Common myeloid progenitor, CD34-positive (primary cell): ENCODE results near the gene DENND1A.

Experiments
- CTCF ChIA-PET: fragments of 350-600 bp; sonication (Branson Sonifier 250); formaldehyde crosslinking; loops from one replicate; lab custom pipeline; 2021; ENCODE audit warnings: antibody characterized with exemption; lab: Charles Lee
- POLR2A ChIA-PET: fragments of 350-600 bp; sonication (Branson Sonifier 250); formaldehyde crosslinking; loops from one replicate; lab custom pipeline; 2021; ENCODE audit warnings: antibody characterized with exemption; lab: Charles Lee
- DNase-seq, 3 donors: peaks; one replicate each; pipeline versions ENCODE4 v3.0.0 to v3.0.0-alpha.2; 2013
- H3K27ac ChIP-seq, 2 experiments: 1 replicate in 1 of 2; 2 replicates in 1 of 2; pipeline ENCODE4 v1.7.0; 2013; ENCODE audit warnings: inconsistent platforms in 2 of 2, low read length in 2 of 2, mild to moderate bottlenecking in 2 of 2, low read depth in 1 of 2, moderate library complexity in 1 of 2; ENCODE audit not compliant: severe bottlenecking in 2 of 2, insufficient read depth in 1 of 2, poor library complexity in 1 of 2
- H3K27me3 ChIP-seq, 5 experiments: replicated peaks in 2 of 5; 1 replicate in 3 of 5; 2 replicates in 2 of 5; pipeline versions ENCODE4 v1.6.1 to v1.7.0; 2013; ENCODE audit warnings: low read length in 4 of 5, mild to moderate bottlenecking in 2 of 5, moderate library complexity in 2 of 5, inconsistent platforms in 1 of 5; ENCODE audit not compliant: insufficient read depth in 5 of 5, control insufficient read depth in 4 of 5
- H3K36me3 ChIP-seq, 4 experiments: 1 replicate in 2 of 4; 2 replicates in 2 of 4; pipeline versions ENCODE4 v1.6.1 to v1.7.0; 2013; ENCODE audit warnings: low read length in 3 of 4, control low read depth in 1 of 4, mild to moderate bottlenecking in 1 of 4; ENCODE audit not compliant: control insufficient read depth in 4 of 4, insufficient read depth in 4 of 4
- H3K4me1 ChIP-seq, 4 experiments: 1 replicate in 3 of 4; 2 replicates in 1 of 4; pipeline versions ENCODE4 v1.6.1 to v1.7.1; 2013; ENCODE audit warnings: low read length in 3 of 4, mild to moderate bottlenecking in 3 of 4, control low read depth in 1 of 4, inconsistent platforms in 1 of 4, moderate library complexity in 1 of 4; ENCODE audit not compliant: control insufficient read depth in 4 of 4, insufficient read depth in 4 of 4; ENCODE audit errors: control extremely low read depth in 1 of 4
- H3K4me3 ChIP-seq, 7 experiments: 1 replicate in 4 of 7; 2 replicates in 3 of 7; pipeline versions ENCODE4 v1.5.1 to v1.7.0; 2013; ENCODE audit warnings: mild to moderate bottlenecking in 7 of 7, low read length in 6 of 7, moderate library complexity in 6 of 7, inconsistent platforms in 2 of 7, low read depth in 2 of 7, control low read depth in 1 of 7; ENCODE audit not compliant: insufficient read depth in 4 of 7, control insufficient read depth in 1 of 7; ENCODE audit errors: extremely low read depth in 1 of 7
- H3K9me3 ChIP-seq, 5 experiments: 1 replicate in 4 of 5; 2 replicates in 1 of 5; pipeline versions ENCODE4 v1.6.1 to v1.7.1; 2013; ENCODE audit warnings: low read length in 4 of 5, mild to moderate bottlenecking in 2 of 5, inconsistent platforms in 1 of 5, low read depth in 1 of 5, moderate library complexity in 1 of 5; ENCODE audit not compliant: control insufficient read depth in 4 of 5, insufficient read depth in 2 of 5; ENCODE audit errors: control extremely low read depth in 1 of 5
- WGBS: methylation state at CpG from one replicate; pipeline ENCODE4 v1.1.5; 2013; ENCODE audit not compliant: insufficient coverage; 5-methylcytosine and 5-hydroxymethylcytosine counted together

The DENND1A gene

GRCh38 chr9:123361086-123361730, 568.7 kb downstream of the DENND1A start:
- DNase-seq: no peak
- Histone ChIP-seq H3K27me3 (peaks cover 0 to 6% (median 0%) of the 10 kb centered on the region in 5 experiments), H3K27ac (no peak overlapping the region), H3K4me3 (no peak overlapping the region), H3K4me1 (peaks cover 0 to 28% (median 14%) of the 10 kb centered on the region in 4 experiments), H3K36me3 (no peaks in the 10 kb centered on the region), H3K9me3 (no peaks in the 10 kb centered on the region)
- POLR2A ChIA-PET: interaction anchor here (0.6 kb wide), 1 partner anchor 1965 kb away, joined by 4 read pairs; no protein-coding TSS in a partner anchor
- WGBS: 100% methylated on average over 5 of the region's 10 CpGs
- CTCF ChIA-PET: interaction anchor here (1.2 to 4.8 kb wide), 3 partner anchors 11 to 24 kb away, joined by 4 to 17 read pairs (median 11); no protein-coding TSS in a partner anchor

GRCh38 chr9:123360161-123361085, 569.5 kb downstream of the DENND1A start:
- peak overlapping the region in 1 of 2 experiments; percentile 14 for H3K27ac ChIP-seq
- peaks cover 0 to 28% (median 14%) of the 10 kb centered on the region in 4 experiments for H3K4me1 ChIP-seq
- POLR2A ChIA-PET: no interaction called here
- peak overlapping the region in 3 of 7 experiments; percentile 11 to 31 (median 24) for H3K4me3 ChIP-seq
- 50% methylated on average over 11 of the region's 22 CpGs for WGBS
- H3K27me3 ChIP-seq: no peaks in the 10 kb centered on the region
- peak; percentile 77 to 90 (median 87) for DNase-seq
- no peaks in the 10 kb centered on the region for H3K9me3 ChIP-seq
- no peaks in the 10 kb centered on the region for H3K36me3 ChIP-seq
- CTCF ChIA-PET: interaction anchor here (0.9 to 4.8 kb wide), 6 partner anchors 10 to 278 kb away, joined by 3 to 17 read pairs (median 4); no protein-coding TSS in a partner anchor

- Histone ChIP-seq H3K9me3 (no peaks in the 10 kb centered on the region), H3K27me3 (no peaks in the 10 kb centered on the region), H3K36me3 (no peaks in the 10 kb centered on the region), H3K27ac (peak overlapping the region in 1 of 2 experiments; percentile 14), H3K4me3 (no peak overlapping the region), H3K4me1 (peaks cover 0 to 28% (median 14%) of the 10 kb centered on the region in 4 experiments)
- CTCF ChIA-PET: interaction anchor here (0.9 to 4.8 kb wide), 5 partner anchors 9 to 277 kb away, joined by 3 to 17 read pairs (median 4); no protein-coding TSS in a partner anchor
- DNase-seq: no peak
- POLR2A ChIA-PET: no interaction called here
- WGBS: 87% methylated on average over 3 of the region's 3 CpGs
Observed at GRCh38 chr9:123359546-123359945, 570.4 kb downstream of the DENND1A start.

- no peak for DNase-seq
- POLR2A ChIA-PET: no interaction called here
- no CpG with 5 or more reads among the region's 2 CpGs for WGBS
- peaks cover 0 to 30% (median 15%) of the 10 kb centered on the region in 4 experiments for H3K4me1 ChIP-seq
- H3K27ac ChIP-seq: no peak overlapping the region
- H3K4me3 ChIP-seq: peak overlapping the region in 1 of 7 experiments; percentile 34
- CTCF ChIA-PET: interaction anchor here (0.9 to 4.8 kb wide), 6 partner anchors 9 to 277 kb away, joined by 3 to 17 read pairs (median 4); no protein-coding TSS in a partner anchor
- H3K36me3 ChIP-seq: no peaks in the 10 kb centered on the region
- no peaks in the 10 kb centered on the region for H3K9me3 ChIP-seq
- H3K27me3 ChIP-seq: no peaks in the 10 kb centered on the region
Observed at GRCh38 chr9:123359106-123359505, 570.8 kb downstream of the DENND1A start.

- H3K4me3 ChIP-seq: no peak overlapping the region
- no peak for DNase-seq
- peaks cover 0 to 33% (median 18%) of the 10 kb centered on the region in 4 experiments for H3K4me1 ChIP-seq
- no peaks in the 10 kb centered on the region for H3K36me3 ChIP-seq
- 88% methylated on average over 9 of the region's 10 CpGs for WGBS
- H3K27me3 ChIP-seq: no peaks in the 10 kb centered on the region
- CTCF ChIA-PET: interaction anchor here (1.0 kb wide), 1 partner anchor 9 kb away, joined by 3 read pairs; no protein-coding TSS in a partner anchor
- H3K27ac ChIP-seq: no peak overlapping the region
- POLR2A ChIA-PET: no interaction called here
- H3K9me3 ChIP-seq: no peaks in the 10 kb centered on the region
Observed at GRCh38 chr9:123358181-123358905, 571.6 kb downstream of the DENND1A start.

GRCh38 chr9:123357743-123358059, 572.2 kb downstream of the DENND1A start:
- no peak overlapping the region for H3K27ac ChIP-seq
- peaks cover 0 to 33% (median 18%) of the 10 kb centered on the region in 4 experiments for H3K4me1 ChIP-seq
- no peaks in the 10 kb centered on the region for H3K36me3 ChIP-seq
- H3K9me3 ChIP-seq: no peaks in the 10 kb centered on the region
- ChIA-PET POLR2A (no interaction called here), CTCF (interaction anchor here (1.6 to 10.5 kb wide), 2 partner anchors 14 to 29 kb away, joined by 4 to 225 read pairs; no protein-coding TSS in a partner anchor)
- no peak for DNase-seq
- no peak overlapping the region for H3K4me3 ChIP-seq
- H3K27me3 ChIP-seq: no peaks in the 10 kb centered on the region
- 100% methylated on average over 2 of the region's 2 CpGs for whole genome bisulfite sequencing
